GM18499 (cell line): ENCODE measurements around the gene ZBTB2.
"Not testable (repeated sequence)": the region's sequence is repeated elsewhere in the genome, so short reads cannot be mapped to it uniquely, and the experiment has no call there.

Source experiments
- ATAC-seq: cut with Tn5 transposase; IDR thresholded peaks from one replicate; pipeline ENCODE4 v1.9.1; 2021; ENCODE audit warnings: moderate number of reproducible peaks; ENCODE audit not compliant: insufficient read depth, unreplicated experiment

The ZBTB2 gene

DNA sequence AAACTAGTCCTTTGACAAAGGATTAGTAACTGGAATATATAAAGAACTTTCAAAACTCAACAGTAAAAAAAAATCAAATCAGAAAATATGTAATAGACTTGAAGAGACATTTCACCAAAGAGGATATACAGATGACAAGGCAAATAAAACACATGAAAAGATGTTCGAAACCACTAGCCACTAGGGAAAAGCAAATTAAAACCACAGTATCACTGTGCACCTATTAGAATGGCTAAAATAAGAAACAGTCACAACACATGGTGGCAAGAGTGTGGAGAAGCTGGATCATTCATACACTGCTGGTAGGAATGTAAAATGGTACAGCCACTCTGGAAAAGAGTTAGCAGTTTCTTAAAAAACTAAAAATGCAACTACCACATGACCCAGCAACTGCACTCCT lies 14.9 kb downstream of the ZBTB2 start:
- no peak for ATAC-seq

DNA sequence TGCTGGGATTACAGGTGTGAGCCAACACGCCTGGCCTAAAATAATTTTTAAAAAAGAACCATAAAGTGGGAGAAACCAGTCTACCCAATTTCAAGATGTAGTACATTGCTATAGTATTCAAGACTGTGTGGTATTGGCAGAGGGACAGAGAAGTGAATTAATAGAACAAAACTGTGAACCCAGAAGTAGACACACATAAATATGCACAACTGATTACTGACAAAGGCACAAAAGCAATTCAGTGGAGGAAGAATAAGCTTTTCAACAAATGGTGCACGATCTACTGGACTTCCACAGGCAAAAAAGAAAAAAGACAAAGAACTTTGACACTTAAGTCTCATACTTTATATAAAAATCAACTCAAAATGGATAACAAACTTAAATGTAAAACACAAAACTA lies 15.5 kb downstream of the ZBTB2 start:
- ATAC-seq = no peak

DNA sequence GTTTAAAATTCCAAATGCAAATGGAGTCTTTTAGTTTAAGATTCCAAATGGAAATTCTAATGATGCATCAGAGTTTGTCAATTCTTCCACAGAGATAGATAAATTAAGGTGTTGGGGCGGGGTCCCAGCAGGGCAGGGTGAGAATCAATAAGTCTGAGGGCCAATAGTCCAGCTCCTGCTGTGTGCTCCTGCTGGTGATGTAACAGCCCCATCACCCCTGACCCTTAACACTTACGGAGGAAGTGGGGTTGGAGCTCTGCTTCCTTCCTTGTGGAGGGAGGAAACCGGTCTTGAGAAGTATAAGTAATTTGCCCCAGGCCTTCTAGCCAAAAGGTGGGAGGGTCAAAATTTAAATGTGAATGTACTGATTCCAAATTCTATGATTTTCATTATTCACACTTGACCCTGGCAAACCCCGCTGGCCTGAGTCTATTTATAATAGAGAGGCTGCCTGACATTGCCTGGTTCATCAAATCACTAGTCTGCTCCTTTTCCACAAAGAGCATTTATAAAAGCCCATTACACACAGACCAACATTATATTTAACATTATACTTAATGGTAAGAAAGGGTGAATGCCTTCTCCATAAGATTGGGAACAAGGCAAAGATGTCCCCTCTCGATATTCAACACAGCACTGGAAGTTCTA lies 17.2 kb downstream of the ZBTB2 start:
- no peak for ATAC-seq

DNA sequence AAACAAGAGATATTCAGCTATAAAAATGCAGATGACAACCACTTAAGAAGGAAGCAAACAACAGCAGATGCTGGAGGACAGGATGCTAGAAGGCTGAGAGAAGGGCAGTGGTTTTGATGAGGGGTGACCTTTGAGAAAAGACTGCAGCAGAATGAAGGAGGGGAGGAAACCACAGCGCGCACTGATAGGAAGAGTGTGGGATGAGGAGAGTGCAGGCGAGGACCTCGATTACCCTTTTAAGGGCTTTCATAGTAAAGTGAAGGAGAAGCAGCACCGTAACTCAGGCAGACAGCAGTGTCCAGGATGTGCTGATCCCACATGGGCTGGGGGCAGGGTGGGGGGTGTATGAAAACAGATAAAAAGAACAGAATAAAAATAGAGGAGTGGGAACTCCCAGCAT lies 19.2 kb downstream of the ZBTB2 start:
- ATAC-seq = no peak

DNA sequence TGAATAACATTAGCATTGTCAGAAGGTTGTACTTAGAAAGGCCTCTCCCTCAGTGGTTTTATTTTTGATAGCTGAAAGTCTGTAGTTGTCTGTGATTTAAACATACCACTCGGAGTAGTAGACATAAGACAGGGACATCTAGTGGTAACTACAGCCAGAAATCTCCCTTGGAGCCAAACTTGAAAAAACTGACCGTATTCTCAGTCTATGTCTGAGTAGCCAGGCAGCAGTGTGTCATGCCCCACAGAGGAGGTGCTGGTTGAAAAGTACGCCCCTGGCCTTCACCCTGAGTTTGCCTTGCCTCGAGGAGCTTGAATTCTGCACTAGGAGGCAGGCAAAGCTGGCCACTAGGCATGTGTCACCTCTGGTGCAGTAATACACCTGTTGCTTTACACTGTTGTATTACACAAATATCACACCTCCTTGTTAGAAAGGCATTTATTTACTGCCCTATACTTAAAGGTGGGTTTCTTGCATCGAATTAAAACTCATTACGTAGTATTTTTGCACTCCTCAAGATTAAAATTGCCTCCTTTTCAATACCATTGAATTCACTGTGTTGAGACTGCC lies 20.8 kb downstream of the ZBTB2 start:
- ATAC-seq = no peak

DNA sequence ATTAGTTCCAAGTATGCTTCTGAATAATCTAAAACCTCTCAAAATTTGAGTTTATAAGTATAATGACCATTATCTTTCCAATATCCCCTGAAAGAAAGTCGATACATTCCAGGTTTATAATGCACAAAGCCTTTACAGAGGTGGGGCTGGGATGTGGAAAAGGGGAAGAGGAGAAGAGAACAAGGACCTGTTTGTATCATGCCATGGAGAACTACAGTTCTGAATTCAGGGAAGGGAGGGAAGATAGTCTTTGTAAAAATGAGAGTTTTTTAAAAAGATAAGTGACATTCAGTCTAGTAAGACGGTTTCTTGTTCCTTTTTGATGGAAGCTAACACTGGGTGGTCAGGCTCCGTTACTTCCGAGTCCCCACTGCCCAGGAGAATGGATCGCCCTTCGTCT lies 26.1 kb downstream of the ZBTB2 start:
- ATAC-seq = no peak

DNA sequence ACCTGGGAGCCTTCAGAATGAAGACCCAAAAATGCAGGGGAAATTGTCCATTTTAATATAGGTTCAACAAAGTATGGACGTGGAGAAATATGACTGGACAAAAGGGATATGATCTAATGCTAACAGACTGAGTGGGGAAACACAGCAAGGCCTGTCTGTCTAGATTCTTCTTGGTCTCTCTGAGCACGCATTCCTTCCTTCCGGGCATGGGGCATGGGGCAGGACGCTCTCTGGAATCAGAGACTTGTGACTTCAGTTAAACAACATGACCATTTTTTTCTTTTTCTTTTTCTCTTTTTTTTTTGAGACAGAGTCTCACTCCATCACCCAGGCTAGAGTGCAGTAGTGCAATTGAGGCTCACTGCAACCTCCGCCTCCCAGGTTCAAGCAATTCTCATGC lies 31.9 kb downstream of the ZBTB2 start:
- no peak for ATAC-seq

DNA sequence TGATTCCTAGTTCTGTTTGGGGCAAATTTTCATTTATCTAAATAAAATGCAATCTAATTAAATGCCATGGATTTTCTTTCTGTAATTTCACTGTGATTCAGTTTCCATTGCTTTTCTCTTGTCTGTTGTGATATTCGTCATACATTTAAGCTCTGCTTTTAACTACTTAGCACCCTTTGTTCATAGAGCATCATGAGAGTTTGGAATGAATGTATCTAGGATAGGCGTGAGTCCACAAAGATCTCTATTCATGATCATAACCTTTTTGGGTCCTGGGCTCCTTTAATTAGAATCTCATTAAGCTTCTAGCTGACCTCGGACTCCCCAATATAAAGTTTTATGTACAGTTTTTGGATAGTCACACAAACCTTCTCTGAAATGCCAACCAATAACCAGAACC lies 32.9 kb downstream of the ZBTB2 start:
- ATAC-seq = no peak

DNA sequence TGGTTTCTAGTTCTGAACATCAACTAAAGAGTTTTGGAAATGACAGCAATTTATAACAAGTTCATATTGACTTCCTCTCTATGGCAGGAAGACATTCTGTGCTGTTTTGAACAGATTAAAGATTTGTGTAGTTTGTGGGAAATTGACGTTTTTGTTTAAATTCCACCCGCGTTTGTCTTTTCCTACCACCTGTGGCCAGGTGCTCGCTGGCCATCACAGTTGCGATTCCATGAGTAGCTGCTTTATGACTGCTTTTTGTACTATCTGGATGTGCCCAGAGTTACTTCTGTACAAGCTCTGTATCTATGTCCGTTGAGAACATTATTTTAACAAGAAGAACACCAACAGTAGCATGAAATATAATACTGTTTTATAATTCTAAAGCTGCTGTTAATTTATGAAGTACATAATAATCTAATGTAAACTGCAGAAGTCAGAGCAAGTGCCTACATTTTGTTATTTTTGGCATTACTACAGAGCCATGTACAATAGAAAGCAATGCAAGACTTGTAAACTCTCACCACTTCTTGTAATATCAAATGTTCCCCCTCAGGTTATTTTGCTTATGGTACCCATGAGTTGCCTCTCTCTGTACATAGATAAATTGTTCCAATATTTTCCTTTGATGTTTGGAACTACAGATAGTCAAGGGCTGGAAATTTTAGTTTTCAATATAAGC lies 33.5 kb downstream of the ZBTB2 start:
- ATAC-seq = no peak

DNA sequence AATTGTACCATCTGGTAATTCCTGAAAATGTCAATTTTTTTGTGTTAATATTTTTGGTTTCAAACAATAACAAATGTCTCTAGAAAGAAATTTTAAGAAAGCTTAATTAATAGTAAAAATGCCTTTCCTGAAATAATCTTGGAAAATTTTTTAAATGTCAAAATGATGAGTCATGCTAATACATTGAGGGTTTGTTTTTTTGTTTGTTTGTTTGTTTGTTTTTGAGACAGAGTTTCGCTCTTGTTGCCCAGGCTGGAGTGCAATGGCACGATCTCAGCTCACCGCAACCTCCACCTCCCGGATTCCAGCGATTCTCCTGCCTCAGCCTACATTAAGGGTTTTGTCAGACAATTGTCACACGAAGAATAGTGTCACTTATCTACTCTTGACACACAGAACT lies 34.4 kb downstream of the ZBTB2 start:
- ATAC-seq = not testable (repeated sequence)

DNA sequence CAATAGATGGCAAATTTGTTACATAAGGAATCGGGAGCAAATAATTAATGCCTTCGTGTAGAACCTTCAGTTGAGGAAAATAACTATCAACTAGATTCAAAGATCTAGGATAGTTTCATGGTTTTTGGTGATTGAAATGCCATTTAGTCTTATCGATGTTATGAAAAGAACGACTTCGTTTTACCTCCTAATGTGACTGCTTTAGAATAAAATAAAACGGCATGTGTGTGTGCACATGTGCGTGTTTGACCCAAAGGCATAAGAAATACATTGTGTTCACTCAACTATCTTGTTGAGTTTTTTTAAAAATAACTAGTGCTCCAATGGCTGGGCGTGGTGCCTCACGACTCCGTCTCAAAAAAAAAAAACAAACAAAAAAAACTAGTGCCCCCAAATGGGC lies 37.6 kb downstream of the ZBTB2 start:
- ATAC-seq = no peak

DNA sequence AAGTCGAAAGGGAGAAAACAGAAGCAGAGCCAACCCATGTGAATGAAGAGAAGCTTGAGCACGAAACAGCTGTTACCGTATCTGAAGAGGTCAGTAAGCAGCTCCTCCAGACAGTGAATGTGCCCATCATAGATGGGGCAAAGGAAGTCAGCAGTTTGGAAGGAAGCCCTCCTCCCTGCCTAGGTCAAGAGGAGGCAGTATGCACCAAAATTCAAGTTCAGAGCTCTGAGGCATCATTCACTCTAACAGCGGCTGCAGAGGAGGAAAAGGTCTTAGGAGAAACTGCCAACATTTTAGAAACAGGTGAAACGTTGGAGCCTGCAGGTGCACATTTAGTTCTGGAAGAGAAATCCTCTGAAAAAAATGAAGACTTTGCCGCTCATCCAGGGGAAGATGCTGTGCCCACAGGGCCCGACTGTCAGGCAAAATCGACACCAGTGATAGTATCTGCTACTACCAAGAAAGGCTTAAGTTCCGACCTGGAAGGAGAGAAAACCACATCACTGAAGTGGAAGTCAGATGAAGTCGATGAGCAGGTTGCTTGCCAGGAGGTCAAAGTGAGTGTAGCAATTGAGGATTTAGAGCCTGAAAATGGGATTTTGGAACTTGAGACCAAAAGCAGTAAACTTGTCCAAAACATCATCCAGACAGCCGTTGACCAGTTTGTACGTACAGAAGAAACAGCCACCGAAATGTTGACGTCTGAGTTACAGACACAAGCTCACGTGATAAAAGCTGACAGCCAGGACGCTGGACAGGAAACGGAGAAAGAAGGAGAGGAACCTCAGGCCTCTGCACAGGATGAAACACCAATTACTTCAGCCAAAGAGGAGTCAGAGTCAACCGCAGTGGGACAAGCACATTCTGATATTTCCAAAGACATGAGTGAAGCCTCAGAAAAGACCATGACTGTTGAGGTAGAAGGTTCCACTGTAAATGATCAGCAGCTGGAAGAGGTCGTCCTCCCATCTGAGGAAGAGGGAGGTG lies 38.7 kb downstream of the ZBTB2 start:
- ATAC-seq = no peak

DNA sequence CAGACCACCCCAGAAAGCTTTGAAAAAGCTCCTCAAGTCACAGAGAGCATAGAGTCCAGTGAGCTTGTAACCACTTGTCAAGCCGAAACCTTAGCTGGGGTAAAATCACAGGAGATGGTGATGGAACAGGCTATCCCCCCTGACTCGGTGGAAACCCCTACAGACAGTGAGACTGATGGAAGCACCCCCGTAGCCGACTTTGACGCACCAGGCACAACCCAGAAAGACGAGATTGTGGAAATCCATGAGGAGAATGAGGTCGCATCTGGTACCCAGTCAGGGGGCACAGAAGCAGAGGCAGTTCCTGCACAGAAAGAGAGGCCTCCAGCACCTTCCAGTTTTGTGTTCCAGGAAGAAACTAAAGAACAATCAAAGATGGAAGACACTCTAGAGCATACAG lies 39.6 kb downstream of the ZBTB2 start:
- ATAC-seq = no peak

DNA sequence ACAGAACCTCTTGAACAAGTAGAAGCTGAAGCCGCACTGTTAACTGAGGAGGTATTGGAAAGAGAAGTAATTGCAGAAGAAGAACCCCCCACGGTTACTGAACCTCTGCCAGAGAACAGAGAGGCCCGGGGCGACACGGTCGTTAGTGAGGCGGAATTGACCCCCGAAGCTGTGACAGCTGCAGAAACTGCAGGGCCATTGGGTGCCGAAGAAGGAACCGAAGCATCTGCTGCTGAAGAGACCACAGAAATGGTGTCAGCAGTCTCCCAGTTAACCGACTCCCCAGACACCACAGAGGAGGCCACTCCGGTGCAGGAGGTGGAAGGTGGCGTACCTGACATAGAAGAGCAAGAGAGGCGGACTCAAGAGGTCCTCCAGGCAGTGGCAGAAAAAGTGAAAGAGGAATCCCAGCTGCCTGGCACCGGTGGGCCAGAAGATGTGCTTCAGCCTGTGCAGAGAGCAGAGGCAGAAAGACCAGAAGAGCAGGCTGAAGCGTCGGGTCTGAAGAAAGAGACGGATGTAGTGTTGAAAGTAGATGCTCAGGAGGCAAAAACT lies 40.1 kb downstream of the ZBTB2 start:
- ATAC-seq = no peak

DNA sequence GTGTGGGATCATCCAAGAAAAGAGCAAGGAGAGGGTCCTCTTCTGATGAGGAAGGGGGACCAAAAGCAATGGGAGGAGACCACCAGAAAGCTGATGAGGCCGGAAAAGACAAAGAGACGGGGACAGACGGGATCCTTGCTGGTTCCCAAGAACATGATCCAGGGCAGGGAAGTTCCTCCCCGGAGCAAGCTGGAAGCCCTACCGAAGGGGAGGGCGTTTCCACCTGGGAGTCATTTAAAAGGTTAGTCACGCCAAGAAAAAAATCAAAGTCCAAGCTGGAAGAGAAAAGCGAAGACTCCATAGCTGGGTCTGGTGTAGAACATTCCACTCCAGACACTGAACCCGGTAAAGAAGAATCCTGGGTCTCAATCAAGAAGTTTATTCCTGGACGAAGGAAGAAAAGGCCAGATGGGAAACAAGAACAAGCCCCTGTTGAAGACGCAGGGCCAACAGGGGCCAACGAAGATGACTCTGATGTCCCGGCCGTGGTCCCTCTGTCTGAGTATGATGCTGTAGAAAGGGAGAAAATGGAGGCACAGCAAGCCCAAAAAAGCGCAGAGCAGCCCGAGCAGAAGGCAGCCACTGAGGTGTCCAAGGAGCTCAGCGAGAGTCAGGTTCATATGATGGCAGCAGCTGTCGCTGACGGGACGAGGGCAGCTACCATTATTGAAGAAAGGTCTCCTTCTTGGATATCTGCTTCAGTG lies 40.8 kb downstream of the ZBTB2 start:
- ATAC-seq = no peak

DNA sequence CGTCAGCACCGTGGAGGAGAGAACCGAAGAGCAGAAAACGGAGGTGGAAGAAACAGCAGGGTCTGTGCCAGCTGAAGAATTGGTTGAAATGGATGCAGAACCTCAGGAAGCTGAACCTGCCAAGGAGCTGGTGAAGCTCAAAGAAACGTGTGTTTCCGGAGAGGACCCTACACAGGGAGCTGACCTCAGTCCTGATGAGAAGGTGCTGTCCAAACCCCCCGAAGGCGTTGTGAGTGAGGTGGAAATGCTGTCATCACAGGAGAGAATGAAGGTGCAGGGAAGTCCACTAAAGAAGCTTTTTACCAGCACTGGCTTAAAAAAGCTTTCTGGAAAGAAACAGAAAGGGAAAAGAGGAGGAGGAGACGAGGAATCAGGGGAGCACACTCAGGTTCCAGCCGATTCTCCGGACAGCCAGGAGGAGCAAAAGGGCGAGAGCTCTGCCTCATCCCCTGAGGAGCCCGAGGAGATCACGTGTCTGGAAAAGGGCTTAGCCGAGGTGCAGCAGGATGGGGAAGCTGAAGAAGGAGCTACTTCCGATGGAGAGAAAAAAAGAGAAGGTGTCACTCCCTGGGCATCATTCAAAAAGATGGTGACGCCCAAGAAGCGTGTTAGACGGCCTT lies 41.6 kb downstream of the ZBTB2 start:
- no peak for ATAC-seq

DNA sequence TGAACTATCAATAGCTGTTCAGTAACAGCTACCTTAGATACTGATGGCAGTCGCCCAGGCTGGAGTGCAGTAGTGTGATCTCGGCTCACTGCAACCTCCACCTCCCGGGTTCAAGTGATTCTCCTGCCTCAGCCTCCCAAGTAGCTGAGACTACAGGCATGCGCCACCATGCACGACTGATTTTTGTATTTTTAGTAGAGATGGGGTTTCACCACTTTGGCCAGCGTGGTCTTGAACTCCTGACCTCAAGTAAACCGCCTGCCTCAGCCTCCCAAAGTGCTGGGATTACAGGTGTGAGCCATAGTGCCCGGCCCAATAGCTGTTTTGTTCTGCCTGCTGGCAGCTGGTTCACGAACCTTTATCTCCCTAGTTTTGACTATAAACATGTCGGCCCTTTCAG lies 48.6 kb downstream of the ZBTB2 start:
- ATAC-seq = not testable (repeated sequence)

DNA sequence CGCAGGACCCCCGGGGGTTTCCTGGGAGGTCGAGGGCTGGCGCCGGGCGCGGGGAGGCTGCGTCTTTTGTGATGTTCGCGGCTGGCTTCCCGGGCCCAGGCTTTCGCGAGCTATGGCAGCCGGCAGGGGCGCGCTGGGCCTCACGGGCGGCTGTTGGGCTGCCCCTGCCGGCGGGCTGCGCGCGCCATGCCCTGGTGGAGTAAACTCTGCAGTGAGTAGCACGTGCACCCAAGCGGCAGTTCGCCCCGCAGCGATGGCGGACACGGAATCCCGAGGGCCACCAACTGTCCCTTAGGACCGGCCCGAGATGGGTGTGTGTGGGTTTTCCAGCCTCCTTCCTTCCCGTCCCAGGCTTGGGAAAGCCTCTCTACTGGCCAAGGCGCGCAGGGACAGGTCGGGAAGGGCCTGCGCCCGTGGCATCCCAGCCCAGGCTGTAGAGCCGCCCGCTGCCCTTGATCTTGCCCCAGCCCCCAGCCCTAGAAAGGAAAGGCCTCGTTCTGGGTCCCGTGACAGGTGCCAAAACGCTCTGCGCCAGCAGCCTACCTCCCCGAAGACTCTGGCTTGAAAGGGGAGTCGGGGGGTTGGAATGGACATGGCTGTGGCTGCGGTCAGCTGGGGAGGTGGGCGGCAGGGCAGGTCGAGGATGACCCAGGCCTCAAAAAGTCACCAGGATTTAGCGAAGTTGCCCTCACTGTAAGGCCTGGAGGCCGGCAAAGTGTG lies 49.7 kb downstream of the ZBTB2 start:
- ATAC-seq = no peak
